Cortex of kidney (tissue), 1 donor: ENCODE measurements around the gene PRKN.

ENCODE experiments used
- DNase-seq: peaks from one replicate; lab custom pipeline; 2025; lab: John Stamatoyannopoulos, UW

Gene PRKN

DNA sequence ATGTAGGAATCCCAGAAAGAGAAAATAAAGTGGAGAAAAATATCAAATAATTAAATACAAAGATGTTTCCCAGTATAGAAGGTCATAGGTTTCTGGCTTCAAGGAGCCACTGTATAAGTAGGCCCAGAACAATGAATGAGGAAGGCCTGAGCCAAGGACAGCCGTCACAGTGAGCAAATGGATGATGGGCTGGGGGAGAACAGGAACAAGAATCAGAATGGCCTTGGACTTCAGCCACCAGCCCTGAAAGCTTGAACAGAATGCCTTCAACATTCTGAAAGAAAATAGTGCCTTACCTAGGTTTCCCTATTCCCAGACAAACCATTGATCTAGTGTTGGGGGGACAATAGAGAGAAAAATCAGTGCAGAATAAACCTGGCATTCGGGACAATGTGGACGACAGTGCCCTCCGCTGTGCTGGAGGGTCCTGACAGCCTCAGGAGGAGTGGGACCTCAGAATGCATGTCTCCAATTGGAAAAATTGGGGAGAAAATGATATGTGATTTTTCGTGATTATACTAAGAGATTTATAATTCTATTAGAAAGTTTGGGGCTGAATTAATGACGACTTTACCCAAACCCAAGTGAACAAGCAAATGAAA is 1119.8 kb downstream of the PRKN start:
- no peak for DNase-seq

DNA sequence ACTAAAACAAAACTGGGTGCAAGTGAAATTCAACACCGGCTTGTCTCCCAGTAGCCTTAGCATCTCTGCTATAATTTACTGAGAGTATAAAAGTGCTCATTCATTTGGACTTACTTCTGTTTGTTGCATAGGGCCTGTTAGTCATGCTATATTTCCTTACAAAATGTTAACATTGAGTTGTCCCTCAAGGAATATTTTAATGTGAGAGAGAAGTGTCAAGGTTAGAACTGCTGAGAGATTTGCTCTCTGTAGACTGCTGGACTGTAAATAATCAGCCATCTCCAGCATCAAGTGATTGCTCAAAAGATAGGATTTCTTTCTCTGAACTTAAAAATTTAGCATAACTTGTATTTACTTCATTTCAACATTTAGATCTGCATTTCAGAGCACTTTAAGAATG is 1125.2 kb downstream of the PRKN start:
- DNase-seq, result no peak

DNA sequence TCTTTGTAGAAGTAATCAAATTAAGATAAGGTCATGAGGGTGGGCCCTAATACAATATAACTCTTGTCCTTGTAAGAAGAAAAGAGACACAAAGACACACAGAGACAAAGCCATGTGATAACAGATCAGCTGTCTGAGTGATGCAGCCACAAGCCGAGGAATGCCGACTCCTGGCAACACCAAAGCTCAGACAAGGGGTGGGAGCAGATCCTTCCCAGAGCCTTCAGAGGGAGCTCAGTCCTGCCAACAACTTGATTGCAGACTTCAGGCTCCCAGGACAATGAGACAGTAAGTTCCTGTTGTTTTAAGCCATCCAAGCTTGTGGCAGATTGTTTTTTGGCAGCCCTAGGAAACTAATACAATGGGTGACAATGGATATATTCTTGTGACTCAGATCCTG is 1128.7 kb downstream of the PRKN start:
- DNase-seq, result no peak

DNA sequence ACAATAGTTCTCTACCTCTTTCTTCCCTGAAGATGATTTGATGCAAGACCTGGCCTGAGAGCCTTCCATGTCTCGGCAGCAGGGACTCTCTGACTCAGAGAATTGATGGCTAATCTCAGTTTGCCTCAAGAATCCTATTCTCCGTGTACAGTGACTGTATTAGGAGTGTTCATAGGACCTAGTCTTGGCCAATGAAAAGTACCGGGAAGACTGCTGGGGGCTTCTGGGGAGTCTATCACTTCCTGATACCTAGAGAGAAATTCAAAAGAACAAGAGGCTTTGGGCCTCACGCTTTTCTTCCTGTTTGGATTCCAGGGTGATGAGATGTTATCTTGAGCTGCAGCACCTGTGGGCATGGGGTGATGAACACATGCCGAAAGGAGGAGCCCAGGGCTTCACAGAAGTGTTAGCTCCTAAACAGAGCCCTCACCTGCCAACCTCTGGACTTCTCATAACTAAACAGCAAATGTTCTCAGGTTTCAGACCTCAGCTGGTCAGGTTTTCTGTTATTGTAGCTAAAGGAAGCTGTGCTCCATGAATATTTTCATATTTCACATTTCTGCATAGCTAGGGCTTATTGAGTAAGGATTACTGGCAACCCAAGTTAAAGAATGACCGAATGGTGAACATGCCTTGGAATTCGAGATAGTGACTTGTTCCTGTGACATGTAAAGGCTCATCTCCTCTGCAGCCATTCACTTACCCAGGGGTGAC is 1130.6 kb downstream of the PRKN start:
- no peak for DNase-seq

DNA sequence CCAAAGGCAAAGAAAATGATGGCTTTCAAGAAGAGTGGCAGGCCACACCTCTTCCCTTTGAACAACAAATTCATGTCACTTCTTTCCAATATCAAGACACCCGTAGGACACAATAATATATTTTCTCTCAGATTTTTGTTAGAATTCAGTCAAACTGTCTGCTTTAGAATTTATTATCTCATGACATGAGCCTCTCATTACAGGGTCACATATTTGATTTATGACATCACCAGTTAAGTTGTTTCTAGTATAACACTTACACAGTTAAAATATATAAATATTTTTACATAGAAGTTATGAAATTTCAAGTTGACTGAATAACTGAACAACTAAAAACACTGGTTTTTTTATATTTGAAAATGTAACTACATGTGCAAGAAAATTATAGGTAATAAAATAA is 1133.2 kb downstream of the PRKN start:
- no peak for DNase-seq

DNA sequence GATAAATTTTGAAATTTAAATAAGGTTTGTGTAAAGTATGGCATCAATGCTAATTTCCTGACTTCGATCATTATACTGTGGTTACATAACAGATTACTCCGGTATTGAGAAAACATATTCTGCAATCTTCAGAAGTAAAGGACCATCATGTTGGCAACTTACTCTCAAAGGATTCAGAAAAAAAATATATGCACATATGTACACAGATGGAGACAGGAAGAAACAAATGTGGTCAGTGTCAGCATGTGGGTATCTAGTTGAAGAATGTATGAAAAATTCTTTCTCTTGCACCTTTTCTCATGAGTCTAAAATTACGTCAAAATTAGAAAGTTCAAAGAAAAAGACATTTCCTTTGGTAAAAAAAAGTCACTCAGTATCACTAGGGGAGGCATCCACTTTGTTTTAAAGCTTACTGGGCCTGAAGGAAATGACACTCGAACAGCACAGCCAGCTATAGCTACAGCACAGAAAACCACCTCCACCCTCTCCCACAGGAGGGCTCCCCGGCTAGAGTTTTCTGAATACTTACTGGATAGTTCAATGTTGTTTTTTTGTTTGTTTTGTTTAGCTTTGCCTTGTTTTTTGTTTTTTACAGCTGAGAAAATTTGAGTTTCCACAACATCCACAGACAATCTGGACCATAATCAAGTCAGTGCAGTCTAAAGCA is 1136.5 kb downstream of the PRKN start:
- DNase-seq, result no peak

DNA sequence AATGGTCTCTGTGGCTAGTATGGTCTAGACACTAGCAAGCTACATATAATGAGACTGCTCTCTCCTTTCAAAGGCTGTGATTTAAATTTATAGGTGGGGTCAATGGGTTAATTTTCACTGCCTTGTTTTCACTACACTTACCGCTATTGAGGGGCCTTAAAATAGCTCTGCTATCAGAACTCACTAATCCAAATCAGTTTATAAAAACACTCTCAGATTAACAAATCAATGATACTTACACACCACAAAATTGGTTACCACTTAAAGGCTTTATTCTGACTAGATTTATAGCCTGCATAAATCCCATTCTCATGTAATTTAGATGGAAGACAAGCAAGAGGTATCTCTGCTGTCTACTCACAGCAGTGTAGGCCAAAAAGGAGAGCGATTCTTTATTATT is 1140.7 kb downstream of the PRKN start:
- no peak for DNase-seq

DNA sequence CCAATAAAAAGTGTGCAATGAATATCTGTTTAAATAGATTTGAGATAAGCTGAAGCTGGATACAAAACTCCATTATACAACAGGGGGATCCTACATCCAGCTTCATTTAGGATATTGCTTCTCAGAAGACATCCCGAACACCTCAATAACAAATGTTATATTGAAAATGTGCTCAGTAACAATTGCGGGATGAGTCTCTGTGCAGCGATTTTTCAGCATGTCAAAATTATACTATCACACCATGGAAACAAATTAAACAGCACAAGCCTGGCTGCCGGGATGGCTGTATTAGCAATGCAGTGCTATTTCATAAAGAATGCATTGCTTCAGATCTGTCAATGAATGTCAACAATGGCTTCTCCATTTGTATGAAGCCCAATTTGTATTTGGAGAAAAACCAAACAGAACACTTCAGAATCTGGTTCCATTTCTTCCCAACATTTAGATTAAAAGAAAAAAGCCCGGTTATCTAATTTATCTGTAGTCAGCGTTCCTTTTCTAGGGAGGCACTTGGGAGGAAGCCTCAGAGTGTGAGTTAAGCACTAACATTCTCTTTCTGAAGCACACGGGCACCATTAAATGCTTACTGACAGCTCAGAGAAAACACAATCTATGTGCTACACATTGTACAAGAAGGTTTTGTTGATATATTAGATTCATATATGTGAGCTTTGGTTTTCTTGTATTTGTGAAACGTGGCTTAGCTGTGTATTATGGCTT is 1142.8 kb downstream of the PRKN start:
- no peak for DNase-seq

DNA sequence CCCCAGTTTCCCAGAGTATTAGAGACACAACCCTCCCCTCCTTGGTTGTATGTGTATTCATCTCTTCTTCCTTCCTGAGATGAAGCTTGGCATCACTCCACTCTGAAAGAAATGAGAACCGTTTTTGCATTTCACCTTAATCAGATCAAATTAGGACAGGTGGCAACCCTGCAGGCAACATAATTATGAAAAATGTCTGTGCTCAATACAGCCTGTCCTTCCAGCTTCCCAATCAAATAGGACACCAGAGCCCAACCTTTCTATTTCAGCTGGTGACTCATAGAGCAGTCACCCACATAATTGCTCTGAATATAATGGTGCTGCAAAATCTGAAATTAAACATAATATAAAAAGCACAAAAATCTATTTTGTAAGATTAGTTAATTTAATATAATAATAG is 1143.5 kb downstream of the PRKN start:
- DNase-seq, result no peak

DNA sequence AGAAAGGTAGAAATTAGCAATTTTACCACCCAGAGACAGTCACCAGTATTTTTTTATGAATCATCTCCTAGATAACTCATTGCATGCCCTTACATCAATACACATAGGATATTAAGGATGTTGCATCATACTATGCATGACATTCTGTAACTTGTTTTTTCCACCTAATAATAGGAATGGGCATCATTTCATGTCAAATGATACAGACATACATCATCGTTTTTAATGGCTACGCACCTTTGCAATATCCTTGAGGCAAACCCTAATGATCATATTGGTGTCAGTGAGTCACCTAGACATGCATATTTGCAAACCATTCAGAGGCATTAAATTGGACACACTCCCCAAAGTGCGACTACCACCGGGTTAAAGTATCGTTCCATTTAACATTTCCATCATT is 1144.0 kb downstream of the PRKN start:
- no peak for DNase-seq

DNA sequence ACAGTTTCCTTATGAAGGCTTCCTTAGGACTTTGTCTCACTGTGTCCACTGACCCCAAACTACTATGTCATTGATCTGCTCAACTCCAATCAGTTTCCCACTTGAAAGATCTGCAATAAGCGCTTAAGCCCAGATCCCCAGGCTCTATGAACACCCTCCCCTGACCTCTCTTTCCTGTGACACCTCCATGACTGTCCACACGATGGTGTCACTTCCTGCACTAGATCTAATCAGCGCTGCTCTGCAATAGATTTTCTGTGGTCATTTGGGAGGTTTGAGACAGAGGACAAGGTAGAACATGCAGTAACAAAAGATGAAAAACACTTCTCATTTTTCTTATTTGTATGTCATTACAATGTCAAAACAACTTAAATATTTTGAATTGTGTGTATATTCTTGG is 1149.1 kb downstream of the PRKN start:
- DNase-seq, result no peak

DNA sequence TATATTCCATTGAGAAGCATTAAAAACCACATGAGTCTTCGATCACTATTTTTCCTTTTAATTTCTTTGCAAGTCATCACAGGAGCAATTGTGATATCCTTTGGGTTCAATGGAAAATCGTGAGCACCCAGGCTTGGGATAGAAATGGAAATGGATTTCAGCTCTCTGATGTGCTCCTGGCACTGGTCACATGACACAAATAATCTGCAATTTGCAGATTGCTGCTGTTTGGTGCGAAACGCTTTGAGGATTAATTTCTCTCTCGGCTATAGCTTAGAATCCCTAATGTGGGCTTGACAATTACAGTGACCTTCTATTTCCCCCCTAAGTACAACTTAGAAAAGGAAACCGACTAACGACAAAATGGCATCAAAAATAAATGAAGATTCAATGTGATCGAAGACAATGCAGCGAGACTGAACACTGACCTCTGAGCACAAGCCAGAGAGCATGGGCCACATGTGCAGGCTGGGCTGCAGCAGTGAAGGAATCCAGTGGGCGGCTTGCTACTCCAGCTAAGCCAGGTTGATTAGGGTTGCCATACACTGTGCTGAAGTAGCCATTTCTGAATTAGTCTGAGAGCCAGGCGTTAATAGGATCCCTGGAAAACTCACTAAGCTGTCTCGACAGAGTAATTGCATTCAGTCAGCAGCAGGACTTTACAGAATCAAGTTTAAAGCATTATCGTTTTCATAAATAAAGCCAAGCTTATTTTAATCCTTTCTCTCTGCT is 1151.9 kb downstream of the PRKN start:
- DNase-seq, result no peak

DNA sequence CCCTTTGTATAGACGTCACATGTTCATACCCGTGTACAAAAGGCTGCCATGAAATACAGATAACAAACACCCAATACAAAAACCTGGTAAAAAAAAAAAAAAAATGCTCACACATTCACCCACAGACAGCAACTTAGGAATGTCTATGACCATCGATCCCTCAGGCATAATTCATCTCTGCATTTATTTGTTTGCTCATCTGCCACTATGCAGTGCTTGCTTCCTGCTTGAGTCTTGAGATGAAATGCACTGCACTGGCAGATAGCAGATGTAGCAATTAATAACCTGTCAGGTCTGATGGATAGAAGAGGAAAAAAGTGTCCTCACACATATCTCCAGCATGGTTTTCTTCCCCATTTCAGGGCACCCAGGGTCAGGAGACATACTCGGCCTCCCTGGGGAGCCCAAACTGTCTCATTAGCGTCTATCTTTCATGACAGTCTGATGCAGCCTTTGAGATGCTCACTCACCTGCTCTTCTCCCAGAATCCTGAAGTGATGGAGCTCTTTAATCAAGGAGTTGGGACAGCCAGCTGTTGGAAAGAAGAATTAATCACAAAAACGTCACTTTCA is 1158.6 kb downstream of the PRKN start:
- no peak for DNase-seq

DNA sequence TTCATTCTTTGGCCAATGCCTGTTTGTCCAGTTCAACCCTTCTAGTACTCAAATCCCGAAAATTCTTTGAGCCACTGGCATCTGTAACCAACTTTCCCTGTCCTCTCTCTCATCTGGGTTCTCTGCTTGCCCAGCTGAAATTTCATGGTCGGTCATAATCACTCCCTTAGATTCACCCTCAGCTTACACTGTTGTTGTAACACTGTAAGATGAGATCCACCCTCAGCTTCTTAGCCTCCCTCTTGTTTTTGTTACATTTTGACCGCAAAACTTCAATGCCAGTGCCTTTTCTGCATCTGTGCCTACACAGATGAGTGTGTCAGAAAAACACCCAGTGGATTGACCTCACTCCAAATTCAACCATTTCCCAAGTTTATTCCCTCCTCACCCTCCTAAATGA is 1162.6 kb downstream of the PRKN start:
- no peak for DNase-seq

DNA sequence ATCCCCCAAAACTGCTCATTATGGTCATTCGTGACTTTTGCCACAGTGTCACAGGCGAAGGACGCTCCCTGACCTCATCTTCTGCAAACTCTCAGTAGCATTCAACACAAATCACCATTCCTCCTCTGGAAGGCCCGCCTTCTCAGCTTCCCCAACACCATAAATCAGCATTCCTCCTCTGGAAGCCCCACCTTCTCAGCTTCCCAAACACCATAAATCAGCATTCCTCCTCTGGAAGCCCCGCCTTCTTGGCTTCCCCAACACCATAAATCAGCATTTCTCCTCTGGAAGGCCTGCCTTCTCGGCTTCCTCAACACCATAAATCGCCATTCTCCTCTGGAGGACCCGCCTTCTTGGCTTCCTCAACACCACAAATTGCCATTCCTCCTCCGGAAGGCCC is 1165.7 kb downstream of the PRKN start:
- DNase-seq, result no peak

DNA sequence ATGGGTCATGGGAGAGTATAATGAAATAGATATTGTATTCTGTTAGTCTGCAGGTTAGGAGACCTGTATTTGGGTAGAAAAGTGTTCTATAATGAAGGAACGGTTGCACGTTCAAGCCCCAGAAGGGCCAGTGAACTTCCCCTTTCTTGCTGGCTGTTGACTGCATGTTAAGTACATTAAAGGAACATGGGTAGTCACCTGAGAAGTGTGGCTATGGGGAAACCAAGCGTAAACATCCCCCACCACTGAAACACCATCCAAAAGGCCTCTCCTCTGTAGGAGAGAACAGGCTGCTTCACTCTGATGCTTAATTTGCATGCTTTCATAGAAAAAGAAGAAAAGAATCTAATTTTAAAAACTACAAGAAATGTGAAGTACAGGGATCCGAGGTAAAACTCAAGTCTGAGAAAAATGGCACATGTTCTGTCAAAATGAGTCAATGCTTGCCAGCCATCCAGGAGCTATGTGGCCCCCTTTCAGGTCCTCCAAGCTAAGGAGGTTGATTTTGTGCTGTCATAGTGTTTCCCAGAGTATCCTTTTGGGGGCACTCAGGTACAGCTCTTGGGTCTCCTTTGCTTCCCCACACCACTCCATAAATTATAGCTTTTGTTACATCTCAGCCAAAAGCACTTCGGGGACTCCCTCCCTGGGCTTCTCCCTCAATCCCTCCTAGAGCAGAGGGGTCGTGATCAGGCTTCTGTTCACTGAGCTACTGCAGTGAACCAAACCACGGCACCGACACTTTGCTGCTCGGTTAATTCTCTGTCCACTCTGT is 1170.0 kb downstream of the PRKN start:
- no peak for DNase-seq

DNA sequence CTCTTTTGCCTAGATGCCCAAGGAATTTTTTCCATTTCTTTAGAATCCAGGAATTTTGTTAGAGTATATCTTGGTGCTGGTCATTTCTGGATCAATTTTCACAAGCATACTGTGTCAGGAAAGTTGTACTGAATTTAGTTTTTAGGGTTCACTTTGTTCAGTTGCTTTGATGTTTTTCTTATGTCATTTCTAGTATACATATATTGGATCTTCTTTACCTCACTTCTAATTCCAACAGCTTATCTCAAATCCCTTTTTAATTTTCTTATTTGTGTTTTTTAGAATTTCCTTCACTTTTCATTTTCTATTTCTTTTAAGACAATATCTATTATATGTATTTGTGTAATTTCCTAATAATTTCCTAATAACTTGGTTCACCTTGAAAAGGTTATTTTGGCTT is 1172.7 kb downstream of the PRKN start:
- no peak for DNase-seq

DNA sequence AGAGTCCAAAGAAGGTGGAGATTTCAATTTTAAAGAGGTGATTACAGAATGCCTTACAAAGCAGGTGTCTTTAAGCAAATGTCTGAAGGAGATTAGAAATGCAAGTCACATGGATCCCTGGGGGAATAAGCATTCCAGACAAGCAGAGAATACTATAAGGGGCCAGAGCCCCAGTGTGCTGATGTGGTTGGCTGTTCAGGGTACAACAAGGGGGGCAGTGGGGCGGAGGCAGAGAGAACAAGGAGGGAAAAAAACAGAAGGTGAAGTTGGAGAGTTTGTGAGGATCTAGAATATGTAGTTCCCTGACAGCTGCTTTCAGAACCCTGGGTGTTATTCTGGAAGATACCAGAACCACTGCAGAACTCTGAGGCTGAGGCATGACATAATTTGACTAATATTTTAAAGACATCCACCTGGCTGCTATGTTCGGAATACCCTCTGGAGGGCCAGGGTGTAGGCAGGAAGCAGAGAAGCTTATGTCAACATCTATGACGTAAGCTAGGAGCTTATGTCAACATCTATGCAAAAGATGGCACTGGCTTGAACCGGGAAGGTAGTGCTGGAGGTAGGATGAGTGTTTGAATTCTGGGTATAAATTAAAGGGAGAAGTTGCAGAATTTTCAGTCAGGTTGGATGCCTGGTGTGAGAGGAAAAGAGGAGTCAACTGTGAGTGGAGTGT is 1177.5 kb downstream of the PRKN start:
- DNase-seq, result no peak

DNA sequence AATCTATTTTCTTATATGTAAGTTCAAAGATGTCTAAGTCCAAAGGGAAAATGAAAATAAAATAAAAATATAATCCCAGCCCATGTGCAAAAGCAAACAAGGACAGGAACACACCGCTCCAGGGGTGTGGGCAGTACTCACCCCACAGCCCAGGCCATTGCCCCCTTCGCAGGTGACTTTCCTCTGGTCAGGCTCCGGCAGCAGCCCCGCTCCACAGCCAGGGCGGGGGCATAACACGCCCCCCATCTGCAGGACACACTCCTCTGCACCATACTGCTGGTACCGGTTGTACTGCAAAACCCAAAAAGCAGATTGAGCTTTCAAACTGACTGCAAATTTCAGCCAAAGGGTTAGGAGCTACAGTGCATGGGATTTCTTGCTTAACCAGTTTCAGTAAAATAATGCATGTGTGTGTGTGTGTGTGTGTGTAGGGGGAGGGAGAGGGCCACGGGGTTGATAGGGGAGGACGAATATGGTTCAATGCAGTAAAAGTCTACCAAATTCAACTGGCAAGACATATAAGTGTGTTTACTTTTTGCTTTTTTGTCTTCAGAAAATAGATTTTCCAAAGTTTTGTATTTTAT is 1178.8 kb downstream of the PRKN start:
- no peak for DNase-seq

DNA sequence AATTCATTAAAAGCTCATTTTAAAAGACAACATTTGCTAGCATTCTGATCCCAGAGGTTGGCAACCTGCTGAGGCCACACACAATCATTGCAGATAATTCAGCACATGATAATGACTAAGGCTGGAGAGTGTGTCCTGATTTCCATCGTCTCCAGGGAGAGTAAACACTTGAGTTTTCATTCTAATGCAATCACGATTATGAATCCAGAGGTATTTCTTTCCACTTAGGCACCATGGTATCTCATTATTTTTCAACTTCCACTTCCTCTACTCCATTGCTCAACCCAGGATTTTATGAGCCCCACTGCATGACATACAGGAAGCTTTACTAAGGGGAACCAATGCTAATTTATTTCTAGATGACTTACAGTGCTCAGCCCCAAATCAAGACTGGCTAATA is 1179.9 kb downstream of the PRKN start:
- no peak for DNase-seq
